Motor neuron (in vitro differentiated cells): ENCODE measurements around the gene OSBPL5. TPM values are rescaled to one million over a fixed set of nuclear protein-coding genes. Genes with fewer than 3 reads are reported as not detected.

Experiments used
- ATAC-seq, 8 experiments: fragments of 200-7000 bp; cut with Tn5 transposase; replicated peaks in 6 of 8; 2 replicates each; pipeline ENCODE4 v1.8.0; 2021; ENCODE audit warnings: mild to moderate bottlenecking in 8 of 8, moderate library complexity in 8 of 8
- H3K27ac ChIP-seq, 2 donors: fragments of 250-450 bp; sonication (Bioruptor Pico); 2 replicates each; pipeline ENCODE4 v1.9.0; 2021; ENCODE audit warnings: antibody characterized with exemption in 2 of 2, mild to moderate bottlenecking in 2 of 2, moderate library complexity in 1 of 2
- H3K4me1 ChIP-seq, 2 donors: fragments of 250-450 bp; sonication (Bioruptor Pico); replicated peaks in 1 of 2; 2 replicates each; pipeline ENCODE4 v1.6.1; 2021; ENCODE audit warnings: antibody characterized with exemption in 2 of 2, mild to moderate bottlenecking in 2 of 2, moderate library complexity in 1 of 2
- H3K4me3 ChIP-seq, 5 donors: fragments of 250-450 bp; sonication (Bioruptor Pico); 2 replicates each; pipeline ENCODE4 v1.9.0; 2021; ENCODE audit warnings: antibody characterized with exemption in 5 of 5, mild to moderate bottlenecking in 5 of 5, moderate library complexity in 4 of 5
- WGBS, 10 experiments: fragments of 450-650 bp; shearing (Covaris generic); methylation state at CpG; one replicate each; pipeline ENCODE4 v1.0.0; 2022; 5-methylcytosine and 5-hydroxymethylcytosine counted together
- in situ Hi-C, 9 experiments: fragments of 400-800 bp; cut with MboI; loops; one replicate each; pipeline ENCODE4 v1.15.0; 2021; ENCODE audit warnings: low sequenced_read_pairs in 9 of 9, low pct_unique_long_range_greater_than_20kb in 2 of 9; ENCODE audit not compliant: unreplicated experiment in 9 of 9
- total RNA-seq, 8 experiments: library from RNA; unstranded; fragments of 300-600 nt; gene quantifications; 2 replicates each; pipeline versions ENCODE4 v1.2.3 to v1.2.4, GENCODE V29; 2022

OSBPL5 gene
- total RNA-seq, 8 experiments from 2014 or later, result 12.1 to 29.8 (median 18.1) TPM

DNA sequence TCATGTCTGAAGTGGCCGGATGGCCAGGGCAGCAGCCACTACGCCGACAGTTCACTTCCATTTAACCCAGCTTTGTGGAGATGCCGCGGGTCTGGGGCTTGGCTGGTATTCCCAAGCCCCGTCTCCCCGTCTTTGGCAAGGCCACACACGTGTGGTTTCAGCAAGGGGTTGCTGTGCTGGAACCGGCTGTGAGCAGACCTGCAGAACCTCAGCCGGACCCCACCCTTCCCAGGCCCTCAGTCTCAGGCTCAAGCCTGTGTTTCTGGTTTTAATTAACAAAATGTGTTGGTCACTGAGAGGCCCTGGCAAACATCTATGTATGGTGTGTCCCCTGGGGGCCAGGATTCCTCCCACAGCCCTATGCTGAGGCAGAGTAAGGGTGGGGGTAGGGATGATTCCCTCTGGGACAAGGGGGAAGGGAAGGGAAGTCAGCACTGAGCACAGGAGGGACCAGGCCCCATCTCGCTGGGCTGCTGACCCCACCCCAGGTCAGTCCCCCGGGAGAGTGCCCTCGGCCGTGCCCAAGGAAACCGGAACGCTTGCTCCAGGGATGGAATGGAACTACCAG is 9.3 kb downstream of the OSBPL5 start:
- Histone ChIP-seq H3K27ac (no peak overlapping the region), H3K4me3 (no peak overlapping the region), H3K4me1 (peaks cover 43 to 46% of the 10 kb centered on the region in 2 donors)
- ATAC-seq, result peak in 3 of 8 experiments; percentile 8 to 25 (median 16)
- WGBS, 10 experiments, result 24 to 100% (median 80%) methylated on average over 1 to 7 of the region's 16 CpGs; no CpG with 5 or more reads in 5 of the 10 experiments
- in situ Hi-C loops, result no loop called here

DNA sequence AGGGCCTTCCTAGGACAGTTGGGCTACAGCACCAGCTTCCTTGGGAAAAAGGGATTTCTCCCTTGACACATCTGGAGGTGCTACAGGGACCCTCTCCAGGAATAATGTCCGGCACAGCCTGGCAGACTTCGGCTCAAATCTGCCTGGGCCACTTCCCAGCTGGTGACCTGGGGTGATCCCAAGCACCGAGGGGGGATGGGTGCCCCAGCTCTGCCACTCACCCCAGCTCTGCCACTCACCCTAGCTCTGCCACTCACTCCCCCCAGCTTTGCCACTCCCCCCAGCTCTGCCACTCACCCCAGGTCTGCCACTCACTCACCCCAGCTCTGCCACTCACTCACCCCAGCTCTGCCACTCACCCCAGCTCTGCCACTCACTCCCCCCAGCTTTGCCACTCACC is 9.9 kb downstream of the OSBPL5 start:
- no peak for ATAC-seq
- WGBS, 10 experiments, result 20% methylated on average over 1 of the region's 3 CpGs; no CpG with 5 or more reads in 9 of the 10 experiments
- in situ Hi-C loops, result no loop called here
- Histone ChIP-seq H3K4me1 (peaks cover 43 to 46% of the 10 kb centered on the region in 2 donors), H3K4me3 (no peak overlapping the region), H3K27ac (no peak overlapping the region)

GRCh38 chr11:3154001-3154599 is 11.0 kb downstream of the OSBPL5 start:
- H3K4me3 ChIP-seq, result no peak overlapping the region
- peak in 3 of 8 experiments; percentile 2 to 9 (median 6) for ATAC-seq
- H3K4me1 ChIP-seq, result peaks cover 37 to 40% of the 10 kb centered on the region in 2 donors
- H3K27ac ChIP-seq, result peak overlapping the region in 1 of 2 donors; percentile 52
- 88% methylated on average over 2 of the region's 24 CpGs; no CpG with 5 or more reads in 9 of the 10 experiments for WGBS, 10 experiments
- in situ Hi-C loops, result no loop called here

GRCh38 chr11:3153291-3153861 is 11.7 kb downstream of the OSBPL5 start:
- 6 to 93% (median 65%) methylated on average over 2 to 7 of the region's 14 CpGs; no CpG with 5 or more reads in 5 of the 10 experiments for WGBS, 10 experiments
- H3K4me3 ChIP-seq, result no peak overlapping the region

DNA sequence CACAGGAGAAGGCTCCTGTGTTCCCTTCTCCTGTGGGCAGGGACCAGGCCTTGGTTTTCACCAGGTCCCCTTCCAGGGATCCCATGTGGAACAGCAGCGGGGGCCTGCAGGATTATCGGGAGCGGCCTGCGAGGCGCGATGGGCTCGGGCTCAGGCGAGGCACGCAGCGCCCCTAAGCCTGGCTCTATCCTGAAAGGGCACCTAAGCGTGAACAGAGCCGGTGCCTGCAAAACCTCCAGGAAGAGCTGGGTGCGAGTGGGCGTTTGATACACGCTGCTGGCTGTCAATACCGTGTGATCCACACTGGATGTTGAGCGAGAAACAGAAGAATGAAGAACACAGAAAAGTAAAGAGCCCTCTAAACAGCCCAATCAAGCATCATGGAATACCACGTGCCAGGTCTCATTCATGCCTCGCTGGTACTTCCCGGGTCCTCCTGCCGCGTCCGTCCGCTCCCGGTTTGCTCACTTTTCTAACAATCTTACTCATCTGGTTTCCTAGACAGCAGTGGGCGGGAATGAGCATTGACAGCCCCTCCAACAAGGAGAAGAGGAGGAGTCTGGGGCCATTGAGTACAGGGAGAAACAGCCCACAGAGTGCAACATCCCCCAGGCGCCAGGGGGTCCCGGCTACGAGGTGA is 12.5 kb downstream of the OSBPL5 start:
- Histone ChIP-seq H3K4me3 (no peak overlapping the region), H3K27ac (no peak overlapping the region), H3K4me1 (peaks cover 36 to 39% of the 10 kb centered on the region in 2 donors)
- 51 to 100% (median 89%) methylated on average over 1 to 19 of the region's 29 CpGs; no CpG with 5 or more reads in 4 of the 10 experiments for WGBS, 10 experiments
- ATAC-seq, result peak in 4 of 8 experiments; percentile 10 to 45 (median 41)
- in situ Hi-C loops, result no loop called here

More at GRCh38 chr11:3153291-3153861, 11.7 kb downstream of the OSBPL5 start:
- peak in 7 of 8 experiments; percentile 8 to 87 (median 82) for ATAC-seq
- in situ Hi-C loops, result no loop called here
- H3K4me1 ChIP-seq, result peaks cover 36 to 39% of the 10 kb centered on the region in 2 donors
- H3K27ac ChIP-seq, result peak overlapping the region; percentile 52 to 58

GRCh38 chr11:3150726-3151125 is 14.4 kb downstream of the OSBPL5 start:
- 83 to 100% (median 97%) methylated on average over 1 to 7 of the region's 14 CpGs; no CpG with 5 or more reads in 5 of the 10 experiments for WGBS, 10 experiments
- H3K4me3 ChIP-seq, result no peak overlapping the region
- in situ Hi-C loops, result no loop called here
- peaks cover 30 to 31% of the 10 kb centered on the region in 2 donors for H3K4me1 ChIP-seq
- ATAC-seq, result no peak
- no peak overlapping the region for H3K27ac ChIP-seq

GRCh38 chr11:3149852-3150188 is 15.3 kb downstream of the OSBPL5 start:
- in situ Hi-C loops, result no loop called here
- 60 to 100% (median 100%) methylated on average over 1 of the region's 4 CpGs; no CpG with 5 or more reads in 6 of the 10 experiments for WGBS, 10 experiments
- ATAC-seq, result no peak
- H3K27ac ChIP-seq, result no peak overlapping the region
- H3K4me1 ChIP-seq, result peaks cover 25 to 27% of the 10 kb centered on the region in 2 donors
- no peak overlapping the region for H3K4me3 ChIP-seq

DNA sequence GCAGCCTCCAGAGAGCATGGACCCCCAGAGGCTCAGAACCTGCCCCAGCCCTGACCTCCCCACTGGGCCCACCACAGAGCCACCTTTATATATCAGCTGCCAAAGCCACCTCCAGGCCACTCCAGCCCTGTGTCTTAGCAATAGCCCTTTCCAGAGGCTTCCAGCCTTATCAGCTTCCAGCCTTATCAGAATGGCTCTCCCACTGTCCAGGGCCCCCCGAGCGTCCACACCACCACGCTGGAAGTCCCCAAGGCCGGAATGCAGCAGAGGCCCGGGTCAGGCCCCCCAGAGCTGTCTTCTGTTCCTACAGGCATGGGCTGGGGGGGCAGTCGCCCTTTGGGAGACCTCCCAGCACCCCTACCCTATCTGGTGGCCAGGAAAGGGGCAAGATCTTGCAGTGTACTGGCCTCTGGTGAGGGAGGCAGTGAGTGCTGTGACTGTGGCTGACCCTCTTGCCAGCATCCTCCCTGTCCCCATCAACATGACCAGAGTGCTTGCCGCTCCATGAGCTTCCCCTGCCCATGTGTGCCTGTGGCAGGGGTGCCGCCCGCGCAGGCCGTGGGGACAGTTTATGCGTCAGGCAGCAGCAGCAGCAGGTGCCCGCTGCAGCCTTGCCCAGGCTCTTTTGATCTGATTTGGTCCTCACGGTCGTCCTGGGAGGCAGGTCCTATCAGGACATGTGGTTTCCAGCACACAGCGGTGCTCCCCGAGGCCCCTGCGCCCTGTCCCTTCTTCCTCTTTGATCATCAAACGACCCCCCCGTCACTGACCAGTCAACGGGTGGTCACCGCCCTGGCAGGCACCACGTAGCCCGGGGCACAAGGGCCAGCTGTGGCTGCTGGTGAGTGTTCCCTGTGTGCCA is 15.9 kb downstream of the OSBPL5 start:
- no peak overlapping the region for H3K27ac ChIP-seq
- 50 to 92% (median 86%) methylated on average over 1 to 9 of the region's 24 CpGs; no CpG with 5 or more reads in 6 of the 10 experiments for whole genome bisulfite sequencing, 10 experiments
- peaks cover 21 to 26% of the 10 kb centered on the region in 2 donors for H3K4me1 ChIP-seq
- no peak overlapping the region for H3K4me3 ChIP-seq
- no peak for ATAC-seq
- in situ Hi-C loops, result no loop called here

- no peak overlapping the region for H3K4me3 ChIP-seq
- H3K4me1 ChIP-seq, result peaks cover 13 to 18% of the 10 kb centered on the region in 2 donors
- ATAC-seq, result no peak
- in situ Hi-C loops, result no loop called here
- H3K27ac ChIP-seq, result no peak overlapping the region
- 60 to 99% (median 90%) methylated on average over 1 to 12 of the region's 19 CpGs; no CpG with 5 or more reads in 1 of the 10 experiments for WGBS, 10 experiments
Observed at GRCh38 chr11:3148255-3148989, 16.7 kb downstream of the OSBPL5 start.

DNA sequence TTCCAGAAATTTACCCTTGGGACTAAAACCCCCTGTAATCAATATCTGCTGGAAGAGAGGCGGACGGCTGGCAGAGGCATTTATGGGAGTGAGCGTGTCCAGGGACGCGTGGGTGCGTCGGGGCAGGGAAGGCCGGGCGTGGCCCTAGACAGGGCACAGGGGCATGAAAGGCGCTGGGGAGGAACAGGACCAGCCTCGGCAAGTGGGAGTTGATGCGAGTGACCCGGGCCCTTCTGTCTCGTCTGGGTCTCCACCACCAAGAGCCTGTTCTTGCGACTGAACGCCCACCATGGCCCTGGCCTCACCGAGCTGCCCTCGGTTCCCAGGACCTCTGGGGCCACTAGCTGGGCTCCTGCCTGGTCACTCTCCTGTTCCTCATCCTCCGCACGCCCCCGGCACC is 17.5 kb downstream of the OSBPL5 start:
- ATAC-seq, result no peak
- Histone ChIP-seq H3K4me3 (no peak overlapping the region), H3K27ac (no peak overlapping the region), H3K4me1 (peaks cover 5 to 10% of the 10 kb centered on the region in 2 donors)
- in situ Hi-C loops, result no loop called here
- 73 to 100% (median 96%) methylated on average over 1 to 14 of the region's 21 CpGs; no CpG with 5 or more reads in 5 of the 10 experiments for WGBS, 10 experiments

GRCh38 chr11:3147257-3147619 is 17.9 kb downstream of the OSBPL5 start:
- 45 to 94% (median 80%) methylated on average over 2 to 6 of the region's 17 CpGs; no CpG with 5 or more reads in 7 of the 10 experiments for WGBS, 10 experiments
- peak in 6 of 8 experiments; percentile 6 to 80 (median 26) for ATAC-seq
- Histone ChIP-seq H3K4me3 (no peak overlapping the region), H3K27ac (no peak overlapping the region), H3K4me1 (peaks cover 2 to 6% of the 10 kb centered on the region in 2 donors)
- in situ Hi-C loops, result no loop called here
